Measurements from ENCODE around the gene NRXN3.

The NRXN3 gene

DNA sequence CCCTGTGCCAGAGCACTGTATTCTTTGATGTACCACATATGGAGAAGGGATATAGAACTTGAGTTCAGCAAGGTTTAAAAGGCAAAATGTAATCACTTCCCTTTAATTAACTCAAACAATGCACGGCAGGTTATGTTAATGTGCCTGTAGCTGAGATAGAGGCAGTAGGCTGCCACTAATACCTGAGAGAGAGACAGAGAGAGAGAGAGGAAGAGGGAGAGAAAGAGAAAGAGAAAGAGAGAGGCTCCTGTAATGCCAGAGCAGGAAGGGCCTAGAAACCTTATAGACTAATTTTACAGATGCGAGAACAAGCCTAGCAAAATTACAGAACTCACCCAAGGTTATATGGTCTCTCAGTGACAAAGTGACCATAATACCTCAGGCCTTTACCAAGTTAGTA, 679.8 kb downstream of the NRXN3 start:
- DNase-seq = no peak

DNA sequence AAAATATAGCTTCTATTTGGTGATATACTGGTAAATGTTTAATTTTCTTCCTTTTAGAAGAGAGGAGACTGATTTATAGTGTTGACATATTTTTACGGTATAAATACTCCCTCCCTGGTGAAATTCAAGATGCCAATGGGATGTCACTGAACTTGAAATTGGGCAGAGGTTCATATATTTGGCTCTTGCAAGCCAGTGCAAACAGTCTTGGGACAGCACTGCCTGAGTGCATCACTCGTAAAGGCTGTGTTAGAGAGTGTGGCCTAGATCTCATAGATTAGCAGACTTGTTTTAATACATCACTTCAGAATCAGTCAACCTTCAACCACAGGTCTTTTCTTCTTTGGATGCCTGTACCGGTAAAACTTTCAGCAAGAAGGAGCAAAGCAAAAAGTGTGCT, 681.0 kb downstream of the NRXN3 start:
- no peak for DNase-seq

DNA sequence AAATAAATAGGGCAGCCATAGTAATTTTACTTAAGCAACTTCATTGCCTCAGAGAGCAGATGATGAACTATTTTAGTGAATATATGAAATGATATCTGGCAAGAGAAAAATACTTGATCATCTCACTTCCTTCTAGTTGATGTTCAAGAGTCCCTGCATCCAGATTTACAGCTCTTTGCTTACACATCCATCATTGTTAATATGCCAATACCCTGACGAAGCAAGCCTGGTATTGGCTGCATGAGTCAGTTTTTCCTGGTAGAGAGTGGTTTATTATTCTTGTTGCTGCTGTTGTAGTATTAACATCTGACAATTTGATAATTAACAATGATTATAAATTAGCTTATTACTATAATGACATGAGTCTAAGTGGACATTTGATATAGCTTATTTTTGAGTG, 681.9 kb downstream of the NRXN3 start:
- DNase-seq = no peak

DNA sequence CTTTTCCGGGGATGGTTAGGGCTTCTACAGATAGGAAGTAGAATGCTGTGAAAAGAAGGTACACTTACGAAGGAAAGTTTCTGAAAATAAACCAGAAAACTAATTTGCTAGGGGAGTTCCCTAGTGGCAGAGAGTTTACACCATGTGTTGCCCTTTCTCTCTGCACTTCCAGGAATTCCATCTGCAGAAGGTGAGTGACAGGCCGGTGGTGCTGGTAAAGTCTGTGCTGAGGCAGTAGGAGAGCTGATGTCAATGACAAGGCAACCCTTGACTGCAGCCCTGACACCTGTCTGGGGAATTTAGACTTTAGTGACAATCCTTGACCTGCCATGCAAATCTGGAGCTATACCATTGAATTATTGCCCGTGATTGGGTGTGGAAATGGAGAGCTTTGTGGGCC, 687.8 kb downstream of the NRXN3 start:
- no peak for DNase-seq

DNA sequence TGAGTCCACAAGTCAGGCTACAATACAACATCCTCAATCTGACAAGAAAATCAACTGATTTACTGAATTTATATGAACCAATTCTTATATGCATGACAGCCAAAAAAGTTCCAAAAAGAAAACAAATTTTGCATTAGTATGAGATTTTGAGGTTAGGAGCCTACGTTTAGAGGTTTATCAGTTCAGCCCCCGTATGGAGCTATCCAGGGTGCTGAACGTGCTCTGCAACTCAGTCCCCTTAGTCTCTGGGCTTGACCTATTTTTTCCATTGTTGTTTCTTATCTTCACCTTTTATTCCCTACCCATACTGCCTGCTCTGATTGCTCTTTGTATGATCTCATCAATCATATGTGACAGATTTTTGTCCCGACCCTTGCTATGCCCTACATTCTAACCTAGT, 693.0 kb downstream of the NRXN3 start:
- no peak for DNase-seq

DNA sequence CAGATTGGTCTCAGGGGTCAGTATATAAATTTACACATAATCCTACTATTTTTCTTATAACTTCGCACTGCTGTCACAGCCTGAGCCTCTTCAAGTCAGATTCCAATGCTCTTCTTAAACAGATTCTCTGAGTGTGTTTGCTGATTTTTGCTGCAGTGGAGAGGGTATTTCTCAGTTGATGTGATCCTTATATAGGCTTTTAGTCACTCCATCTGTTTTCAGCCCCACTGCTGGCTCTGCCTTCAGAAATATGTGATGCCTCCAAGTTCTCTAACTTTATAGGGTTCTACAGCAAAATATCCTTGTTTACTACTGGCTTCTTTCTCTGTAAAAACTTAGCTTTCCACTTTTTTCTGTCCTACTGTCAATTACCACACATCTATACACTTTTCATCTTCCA, 702.7 kb downstream of the NRXN3 start:
- no peak for DNase-seq

DNA sequence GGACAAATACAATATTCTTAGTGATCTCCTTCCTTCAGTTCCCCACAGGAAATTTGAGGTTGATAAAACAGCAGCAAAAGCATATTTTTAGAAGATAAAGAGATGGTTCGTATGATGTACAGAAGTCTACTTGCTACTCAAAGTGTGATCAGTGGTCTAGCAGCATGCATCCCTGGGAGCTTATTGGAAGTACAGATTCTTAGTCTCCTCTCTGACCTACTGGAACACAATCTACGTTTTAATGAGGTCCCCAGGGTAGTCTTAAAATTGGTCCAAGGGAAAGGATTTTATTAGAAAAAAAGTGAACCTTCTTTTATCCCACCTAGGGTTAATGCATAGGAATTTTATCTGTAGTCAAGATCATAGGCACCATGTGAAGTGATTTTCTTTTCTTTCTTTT, 703.4 kb downstream of the NRXN3 start:
- no peak for DNase-seq

DNA sequence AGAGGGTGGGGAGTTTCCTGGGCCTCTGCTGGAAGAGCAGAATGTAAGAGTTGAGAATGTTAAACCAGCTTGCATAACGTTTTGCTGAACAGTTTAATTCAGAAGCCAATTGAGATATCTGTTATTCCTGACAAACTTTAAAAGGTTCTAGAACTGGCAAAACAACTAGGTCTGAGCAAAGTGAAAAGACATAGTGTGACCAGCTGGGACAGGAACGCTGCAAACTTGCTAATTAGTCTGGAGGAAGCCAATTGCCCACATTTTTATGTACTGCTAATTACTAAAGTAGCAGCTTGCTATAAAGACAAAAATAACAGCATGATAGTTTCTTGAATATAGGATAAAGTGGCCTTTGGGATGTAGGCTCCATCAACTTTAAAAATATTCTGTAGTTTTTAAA, 704.9 kb downstream of the NRXN3 start:
- no peak for DNase-seq

DNA sequence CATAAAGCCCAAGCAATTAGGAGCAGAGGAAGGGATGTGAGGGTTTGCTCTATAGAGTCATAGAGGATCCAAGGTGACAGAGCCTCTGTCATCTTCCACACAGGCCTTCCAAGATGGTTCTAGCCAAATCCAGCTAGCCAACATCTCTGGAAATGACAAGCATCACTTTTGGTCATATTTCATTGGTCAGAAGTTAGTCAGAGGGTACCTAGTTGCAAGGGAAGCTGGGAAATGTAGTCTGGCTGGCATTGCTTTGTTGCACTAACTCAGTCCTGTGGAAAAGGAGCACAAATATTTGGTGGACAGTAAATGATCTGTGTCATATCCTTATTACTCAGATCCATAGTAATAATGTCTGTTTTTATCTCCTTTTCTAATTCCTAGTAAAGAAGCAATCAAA, 715.7 kb downstream of the NRXN3 start:
- DNase-seq = no peak

DNA sequence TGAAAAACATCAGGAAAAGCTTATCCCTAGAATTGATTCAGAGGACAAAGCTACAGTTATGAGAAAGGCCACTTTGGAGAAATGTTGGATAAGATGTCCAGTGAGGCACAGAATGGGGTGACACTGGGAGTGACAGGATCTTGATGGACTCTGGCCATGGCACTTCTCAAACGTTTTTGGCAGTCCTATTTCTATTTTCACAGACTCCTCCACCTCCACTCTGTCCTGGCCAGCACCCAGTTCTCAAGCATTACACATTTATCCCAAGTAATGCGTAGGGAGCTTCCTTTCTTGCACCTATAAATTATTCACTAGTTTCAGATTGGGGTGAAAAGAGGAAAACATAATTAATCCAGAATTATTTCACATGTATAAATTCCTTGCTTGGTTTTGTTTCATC, 727.3 kb downstream of the NRXN3 start:
- no peak for DNase-seq

DNA sequence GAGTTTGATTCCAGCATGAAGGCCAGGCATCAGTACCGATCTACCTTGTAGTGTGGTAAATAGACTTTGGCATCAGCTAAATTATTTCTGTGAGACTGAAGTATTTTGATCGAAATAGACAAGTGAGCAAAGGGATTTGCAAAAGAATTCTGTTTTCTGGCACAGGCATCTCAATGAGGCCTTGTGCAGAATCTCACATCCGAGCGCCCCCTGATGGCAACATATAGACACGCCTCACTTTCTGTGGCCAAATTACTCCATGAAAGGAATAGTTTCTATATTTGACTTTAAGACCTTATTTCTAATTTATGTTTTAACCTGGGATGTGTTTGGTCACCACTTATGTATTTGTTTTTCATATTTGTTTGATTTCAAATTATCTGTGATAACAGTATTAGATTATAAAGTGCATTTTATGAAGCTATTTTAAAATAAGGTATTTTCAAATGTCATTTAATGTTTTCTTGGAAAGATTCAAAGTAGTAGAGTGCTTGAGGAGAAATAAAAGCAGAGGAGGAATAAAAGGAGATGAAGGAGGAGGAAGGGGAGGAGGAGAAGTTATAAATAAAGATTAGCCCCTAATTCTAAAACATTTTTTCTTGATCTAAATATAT, 731.9 kb downstream of the NRXN3 start:
- DNase-seq = no peak

DNA sequence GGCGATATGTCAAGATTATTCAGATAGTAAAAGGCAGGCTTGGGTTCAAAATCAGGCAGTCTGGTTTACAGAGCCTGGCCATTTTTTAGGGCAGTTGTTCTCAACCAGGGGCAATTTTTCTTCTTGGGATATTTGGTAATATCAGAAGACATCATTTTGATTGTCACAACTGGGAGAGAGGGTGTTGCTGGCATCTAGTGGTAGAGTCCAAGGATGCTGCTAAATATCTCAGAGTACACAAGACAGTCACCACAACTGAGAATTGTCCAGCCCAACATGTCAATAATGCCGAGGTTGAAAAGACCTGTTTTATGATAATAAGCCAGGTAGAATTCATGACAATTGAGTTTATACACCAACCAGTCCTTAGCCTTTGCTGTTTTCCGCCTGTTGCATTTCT, 733.9 kb downstream of the NRXN3 start:
- no peak for DNase-seq

DNA sequence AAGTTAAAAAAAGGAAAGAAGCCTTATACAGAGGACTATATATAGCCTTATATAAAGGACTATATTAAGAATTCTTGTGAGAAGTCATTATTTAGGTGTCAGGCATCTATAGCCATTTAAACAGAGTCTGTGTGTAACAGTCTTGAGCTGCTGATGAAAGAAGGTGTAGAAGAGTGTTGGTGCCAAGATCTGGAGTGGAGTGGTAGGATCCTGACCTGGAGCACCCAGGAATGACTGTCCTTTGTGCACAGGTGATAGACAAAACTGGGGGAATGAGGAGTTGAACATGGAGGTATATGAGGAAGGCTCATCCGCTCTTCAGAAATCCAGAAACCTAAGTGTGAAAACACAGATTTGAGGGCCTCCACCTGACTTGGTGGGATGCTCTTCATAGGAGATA, 747.3 kb downstream of the NRXN3 start:
- DNase-seq = no peak

DNA sequence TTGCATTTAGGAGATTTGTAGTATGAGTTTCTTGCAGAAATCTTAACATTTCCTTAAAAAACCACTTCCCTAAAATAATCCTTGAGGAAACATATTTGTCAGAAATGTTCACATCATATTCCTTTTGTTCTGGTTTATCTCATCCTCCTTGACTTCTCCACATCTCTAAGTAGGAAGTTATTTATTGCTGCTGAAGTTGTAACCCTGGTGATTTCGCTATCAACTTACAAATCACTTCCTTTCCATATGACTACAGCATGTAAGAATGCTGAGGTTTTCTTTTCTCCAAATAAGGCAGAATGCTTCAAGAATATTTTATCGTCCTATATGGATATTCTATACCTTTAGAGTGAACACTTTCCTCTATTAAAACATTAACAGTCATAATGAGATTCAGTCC, 751.7 kb downstream of the NRXN3 start:
- DNase-seq = no peak

DNA sequence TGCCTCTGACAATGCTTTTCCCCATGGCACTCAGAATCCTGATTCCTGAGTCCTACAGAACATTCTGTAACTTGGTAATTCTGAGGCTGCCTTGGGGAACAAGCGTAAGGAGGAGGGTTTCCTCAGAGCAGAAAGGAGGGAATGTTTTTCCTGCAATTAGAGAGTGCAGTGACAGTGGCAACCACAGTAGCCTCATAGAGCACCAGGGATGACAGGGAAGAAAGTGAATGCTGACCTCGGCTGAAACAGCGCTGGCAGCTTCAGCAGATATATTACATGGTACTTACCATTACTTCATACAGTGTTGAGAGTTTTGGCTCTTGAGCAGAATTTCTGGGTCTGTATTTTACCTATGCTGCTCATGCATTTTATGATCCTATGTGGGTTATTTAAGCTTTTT, 757.1 kb downstream of the NRXN3 start:
- no peak for DNase-seq

DNA sequence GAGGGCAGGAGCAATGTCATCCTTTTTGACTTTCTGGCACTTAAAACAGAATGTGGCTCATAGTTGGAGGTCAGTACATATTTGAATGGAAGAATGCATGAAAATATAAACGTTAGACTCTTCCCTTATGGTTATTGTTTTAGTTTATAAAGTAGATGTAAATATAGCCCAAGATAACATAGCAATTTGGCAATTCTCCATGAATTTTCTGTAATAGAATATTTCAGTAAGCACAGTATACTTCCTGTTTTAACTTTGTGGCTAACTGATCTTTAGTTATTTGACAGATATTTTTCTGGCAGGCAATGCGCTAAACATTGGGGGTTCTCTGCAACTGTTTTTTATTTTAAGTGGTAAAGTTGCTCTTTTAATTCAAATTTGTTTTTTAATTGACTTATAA, 763.0 kb downstream of the NRXN3 start:
- no peak for DNase-seq

DNA sequence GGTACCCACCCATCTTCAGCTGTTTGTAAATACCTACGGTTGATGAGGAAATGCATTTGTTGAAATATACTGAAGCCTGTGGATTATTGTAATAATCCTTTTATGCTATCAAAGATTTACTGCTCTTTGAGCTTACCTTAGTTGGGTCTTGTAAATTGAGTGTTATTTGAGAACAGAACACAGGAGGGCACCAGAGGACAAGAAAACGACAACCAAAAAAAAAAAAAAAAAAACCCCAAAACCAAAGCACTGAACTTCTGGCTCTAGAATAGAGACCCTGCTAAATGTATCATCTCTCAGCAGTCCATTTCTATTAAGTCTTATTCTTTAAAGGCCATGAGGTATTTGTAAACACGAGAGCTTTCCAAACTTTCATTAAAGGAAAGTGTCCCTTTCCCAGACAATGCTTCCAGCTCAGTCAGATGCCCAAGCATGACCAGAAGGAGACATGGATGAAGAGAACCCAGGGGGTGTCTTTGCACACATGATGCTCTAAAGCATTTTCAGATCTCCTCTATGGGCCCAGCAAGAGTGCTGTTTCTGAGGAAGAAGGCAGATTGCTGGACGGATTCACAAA, 763.9 kb downstream of the NRXN3 start:
- DNase-seq = no peak

DNA sequence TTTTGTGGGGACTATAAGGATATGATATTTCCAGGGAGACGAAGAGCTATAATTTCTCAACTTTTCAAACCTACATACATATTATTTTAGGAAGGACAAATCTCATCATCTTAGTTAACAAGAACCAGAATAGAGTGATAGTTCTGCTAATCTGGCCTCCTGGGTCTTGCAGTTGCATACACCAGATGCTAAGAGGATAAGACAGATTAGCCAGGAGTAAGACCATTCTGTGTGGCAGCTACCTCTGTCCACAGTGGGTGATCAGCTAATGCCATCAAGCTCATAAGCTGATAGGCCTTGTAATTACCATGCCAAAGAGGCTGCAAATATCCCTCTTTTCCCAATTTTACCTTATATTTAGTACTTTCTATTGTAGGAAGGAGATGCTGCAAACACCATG, 776.8 kb downstream of the NRXN3 start:
- DNase-seq = no peak

DNA sequence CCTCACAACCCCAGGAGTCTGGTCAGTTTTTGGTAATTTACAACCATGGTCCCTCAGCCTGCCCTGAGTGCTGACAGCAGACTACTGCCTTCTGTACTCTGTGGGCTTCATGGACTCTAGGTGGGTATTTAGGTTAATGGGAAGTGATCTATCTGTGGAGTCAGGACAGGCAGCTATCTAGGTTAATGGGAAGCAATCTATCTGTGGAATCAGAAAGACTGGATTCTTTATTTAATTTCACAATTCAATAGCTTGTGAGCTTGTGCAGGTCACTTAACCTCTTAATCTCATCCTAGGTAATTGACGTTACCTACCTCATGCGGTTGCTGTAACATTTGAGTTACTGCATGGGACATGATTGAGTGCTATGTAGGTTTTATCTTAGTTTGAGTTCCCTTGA, 777.5 kb downstream of the NRXN3 start:
- no peak for DNase-seq

DNA sequence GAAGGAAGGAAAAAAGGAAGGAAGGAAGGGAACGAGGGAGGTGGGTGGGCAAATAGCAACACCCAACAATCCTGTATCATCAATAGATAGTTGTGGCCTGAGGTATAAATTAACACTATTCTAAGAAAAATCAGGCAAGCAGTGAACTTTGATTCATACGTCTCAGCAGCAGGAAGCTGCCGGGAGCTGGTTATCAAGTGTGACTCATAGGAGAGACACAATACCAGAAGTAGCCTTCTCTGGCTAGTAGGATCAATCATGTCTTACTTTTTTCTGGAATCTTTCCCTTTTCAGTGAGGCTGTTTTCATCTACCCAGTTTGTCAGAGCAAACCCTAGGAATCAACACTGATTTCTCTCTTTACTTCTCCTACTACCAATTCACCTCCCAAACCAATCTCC, 780.5 kb downstream of the NRXN3 start:
- DNase-seq = no peak

DNA sequence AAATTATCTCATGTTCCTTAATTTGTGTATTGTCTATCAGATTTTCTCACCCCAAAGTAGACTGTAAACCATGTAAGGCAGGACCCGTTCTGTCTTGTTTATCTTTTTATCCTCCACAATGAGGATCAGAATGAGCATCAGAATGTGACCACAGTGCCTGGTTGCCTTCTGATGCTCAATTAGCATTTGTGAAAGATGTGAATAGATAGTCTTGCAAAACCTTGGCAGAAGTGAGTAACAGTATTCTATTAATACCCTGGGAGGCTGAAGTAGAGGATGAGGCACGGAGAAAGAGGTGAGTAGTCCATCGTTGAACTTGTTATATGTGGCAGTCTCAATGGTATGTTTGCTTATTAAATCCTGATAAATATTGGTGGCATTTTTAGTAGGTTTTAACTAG, 781.4 kb downstream of the NRXN3 start:
- no peak for DNase-seq

DNA sequence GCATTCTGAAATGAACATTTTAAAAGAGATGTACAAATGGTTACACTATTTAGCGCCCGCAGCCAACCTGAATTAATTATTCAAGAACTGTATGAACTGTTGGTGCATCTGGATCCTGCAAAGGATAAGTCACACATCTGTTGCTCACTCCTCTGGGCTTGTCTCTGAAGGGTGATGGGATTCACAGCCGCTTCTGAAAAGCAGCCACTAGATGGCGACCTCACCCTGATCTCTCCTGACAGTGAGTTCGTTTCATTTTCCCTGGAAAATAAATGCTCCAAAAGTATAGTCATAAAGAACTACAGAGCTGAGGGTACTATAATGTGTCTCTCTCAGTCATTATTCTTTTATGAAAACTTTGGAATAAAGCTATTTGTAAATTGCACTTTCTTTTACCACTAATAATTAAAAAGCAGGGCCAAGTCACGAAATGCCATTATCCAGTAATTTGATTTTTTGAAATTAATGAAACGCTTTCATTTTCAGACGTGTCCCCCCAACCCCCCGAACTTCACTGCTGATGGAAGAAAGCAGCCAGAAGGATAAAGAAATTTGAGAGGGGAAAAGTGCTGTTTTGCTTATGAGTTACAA, 789.6 kb downstream of the NRXN3 start:
- DNase-seq = peak; percentile 72

DNA sequence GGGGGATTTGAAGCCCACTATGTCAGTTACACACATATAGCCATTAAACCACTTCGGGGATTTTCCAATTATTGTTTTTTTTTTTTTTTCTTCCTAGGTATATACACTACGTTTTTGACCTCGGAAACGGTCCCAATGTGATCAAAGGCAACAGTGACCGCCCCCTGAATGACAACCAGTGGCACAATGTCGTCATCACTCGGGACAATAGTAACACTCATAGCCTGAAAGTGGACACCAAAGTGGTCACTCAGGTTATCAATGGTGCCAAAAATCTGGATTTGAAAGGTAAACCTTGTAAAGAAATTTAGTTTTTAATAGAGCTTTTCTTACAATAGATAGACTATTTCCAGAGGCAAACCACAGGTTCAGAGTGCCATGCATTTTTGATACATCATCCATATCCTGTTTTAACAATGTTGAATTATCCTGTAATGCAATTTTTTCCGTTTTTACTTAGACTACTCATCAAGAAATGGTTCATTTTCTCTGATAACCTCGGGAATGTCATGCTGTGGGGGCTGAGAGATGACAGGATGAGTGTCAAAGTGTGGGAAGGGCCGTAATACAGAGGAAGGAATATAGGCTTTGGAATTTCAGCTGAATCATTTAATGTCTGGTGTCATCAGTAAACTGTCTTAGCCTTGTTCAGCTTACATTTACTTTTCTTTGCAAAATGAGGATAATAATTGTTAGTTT, 797.1 kb downstream of the NRXN3 start:
- no peak for DNase-seq

DNA sequence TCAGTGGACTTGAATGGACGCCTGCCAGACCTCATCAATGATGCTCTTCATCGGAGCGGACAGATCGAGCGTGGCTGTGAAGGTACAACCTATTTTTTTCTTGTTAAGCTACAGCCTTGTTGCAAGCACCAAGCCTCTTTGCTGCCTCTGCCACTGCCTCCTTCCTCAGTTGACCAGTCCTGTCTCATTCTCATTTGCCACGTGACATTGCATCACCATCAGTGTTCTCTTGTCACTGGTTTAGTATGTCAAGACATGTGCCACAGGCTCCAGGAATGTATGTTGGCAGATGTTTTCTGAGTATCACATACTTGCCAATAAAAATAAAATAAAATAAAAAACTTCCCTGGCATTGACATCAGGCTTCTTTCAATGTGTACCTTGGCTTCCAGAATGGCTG, 798.1 kb downstream of the NRXN3 start:
- DNase-seq = no peak

DNA sequence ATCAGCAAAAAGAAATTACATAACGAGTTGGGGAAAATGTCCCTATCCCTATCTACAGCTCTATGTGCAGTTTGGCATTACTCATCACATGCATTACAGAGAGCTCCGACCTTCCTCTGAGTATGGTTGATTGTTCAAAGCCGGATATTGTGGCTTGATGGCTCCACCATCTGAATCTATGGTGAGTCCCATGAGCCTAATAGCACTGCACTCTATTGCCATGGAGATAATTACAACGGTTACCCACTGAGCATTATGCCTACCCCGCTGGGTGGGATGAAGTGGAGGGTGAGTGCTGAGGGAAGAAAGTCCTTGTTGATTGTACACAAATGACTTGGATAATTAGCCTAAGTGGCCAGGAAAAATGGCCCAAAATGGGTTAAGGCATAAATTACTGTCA, 800.5 kb downstream of the NRXN3 start:
- DNase-seq = no peak

All from stimulated activated CD8-positive, alpha-beta memory T cell treated with anti-CD3 and anti-CD28 coated beads, Interleukin-4, amount 100 ng/mL, for 48 hours (primary cell).